Fibroblast of upper back skin (primary cell): Measurements from ENCODE around the gene EPHX1.
"Not testable (repeated sequence)": the region's sequence is repeated elsewhere in the genome, so short reads cannot be mapped to it uniquely, and the experiment has no call there.

Source experiments
- DNase-seq: peaks from one replicate; pipeline ENCODE4 v3.0.0-alpha.2; 2013

The EPHX1 gene

DNA sequence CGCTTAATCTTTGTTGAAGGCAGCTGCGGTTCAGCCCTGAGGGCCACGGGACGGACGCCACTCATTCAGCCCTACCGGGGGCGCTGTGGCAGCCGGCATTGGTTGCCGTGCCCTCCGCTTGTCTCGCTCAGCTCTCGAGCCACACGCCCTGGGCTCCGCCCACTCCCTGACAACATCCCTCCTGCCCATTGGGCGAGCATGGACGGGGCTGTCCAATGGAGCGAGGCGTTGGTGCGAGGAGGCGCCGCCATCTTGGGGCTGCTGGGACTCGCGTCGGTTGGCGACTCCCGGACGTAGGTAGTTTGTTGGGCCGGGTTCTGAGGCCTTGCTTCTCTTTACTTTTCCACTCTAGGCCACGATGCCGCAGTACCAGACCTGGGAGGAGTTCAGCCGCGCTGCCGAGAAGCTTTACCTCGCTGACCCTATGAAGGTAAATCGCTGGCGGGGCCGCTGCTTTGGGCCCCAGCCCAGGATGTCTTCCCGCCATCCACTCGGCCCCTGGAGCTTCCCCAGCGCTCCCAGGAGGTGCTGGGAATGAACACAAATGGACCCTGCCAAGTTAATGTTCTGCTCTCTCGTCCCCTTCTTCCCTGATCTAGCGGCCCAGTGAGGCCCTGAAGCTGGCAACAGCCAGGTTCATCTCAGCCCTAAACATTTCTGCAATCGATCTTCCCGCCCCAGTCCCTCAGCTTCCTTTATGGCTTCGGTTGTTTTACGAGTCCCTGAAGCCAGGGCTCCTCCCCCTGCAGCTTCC lies 32.2 kb upstream of the EPHX1 start, which contains the start of gene SRP9:
TSS of gene SRP9 (plus strand) at position 244 of the 754 bp plus-strand sequence. CDS start at position 359, 115 bp downstream.
- DNase-seq: peak; percentile 98

DNA sequence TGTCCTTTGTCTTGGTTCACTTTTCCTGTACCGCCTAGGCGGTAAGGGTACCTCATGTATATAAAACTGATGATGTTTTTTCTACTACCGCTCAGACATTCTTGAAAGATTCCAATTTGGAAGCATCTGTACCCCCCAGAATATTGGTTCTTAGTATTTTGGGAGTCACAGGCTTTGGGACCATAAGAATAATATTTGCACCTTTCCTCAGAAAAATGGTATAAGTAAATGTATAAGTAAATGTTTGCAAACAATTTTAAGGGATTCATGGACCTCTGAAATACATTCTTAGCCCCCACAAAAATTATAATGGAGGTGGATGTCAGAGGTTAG lies 31.6 kb upstream of the EPHX1 start:
- DNase-seq: no peak

DNA sequence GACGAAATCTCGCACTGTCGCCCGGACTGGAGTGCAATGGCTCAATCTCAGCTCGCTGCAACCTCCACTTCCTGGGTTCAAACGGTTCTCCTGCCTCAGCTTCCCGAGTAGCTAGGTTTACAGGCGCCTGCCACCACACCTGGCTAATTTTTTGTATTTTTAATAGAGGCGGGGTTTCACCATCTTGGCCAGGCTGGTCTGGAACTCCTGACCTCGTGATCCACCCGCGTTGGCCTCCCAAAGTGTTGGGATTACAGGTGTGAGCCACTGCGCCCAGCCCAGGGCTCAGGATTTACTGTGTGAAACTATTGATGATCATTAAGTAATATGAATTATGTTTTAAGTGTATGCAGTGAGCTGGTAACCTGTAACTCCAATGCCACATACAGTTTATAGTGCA lies 30.8 kb upstream of the EPHX1 start:
- DNase-seq: not testable (repeated sequence)

DNA sequence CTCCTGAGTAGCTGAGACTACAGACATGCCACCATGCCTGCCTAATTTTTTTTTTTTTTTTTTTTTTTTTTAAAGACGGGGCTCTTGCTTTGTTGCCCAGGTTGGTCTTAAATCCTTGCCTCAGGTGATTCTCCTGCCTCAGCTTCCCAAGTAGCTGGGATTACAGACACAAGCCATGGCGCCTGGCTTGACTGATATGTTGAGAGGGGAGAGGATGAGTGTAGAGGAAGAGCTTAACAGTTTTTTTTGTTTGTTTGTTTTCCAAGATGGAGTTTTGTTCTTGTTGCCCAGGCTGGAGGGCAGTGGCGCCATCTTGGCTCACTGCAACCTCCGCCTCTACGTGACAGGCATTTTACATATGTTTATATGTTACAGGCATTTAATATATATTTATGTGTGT lies 29.8 kb upstream of the EPHX1 start:
- DNase-seq: no peak

DNA sequence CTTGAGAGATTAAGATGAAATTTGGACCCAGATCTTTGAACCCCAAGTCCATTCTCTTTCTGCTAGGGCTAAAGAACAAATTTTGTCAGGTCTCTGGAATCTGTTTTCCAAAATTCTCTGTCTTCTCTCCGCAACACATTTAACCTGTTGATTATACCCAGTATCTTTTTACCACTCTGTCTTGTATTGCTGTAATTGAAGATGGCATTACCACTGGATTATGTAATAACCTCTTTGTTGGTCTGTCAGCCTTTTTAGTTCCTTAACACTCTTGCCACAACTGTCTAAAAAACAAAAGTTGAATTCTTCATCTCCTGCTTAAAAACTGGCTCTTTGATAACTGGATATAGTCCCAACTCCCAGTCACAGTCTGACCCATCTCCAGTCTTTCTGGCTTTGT lies 29.3 kb upstream of the EPHX1 start:
- DNase-seq: no peak

DNA sequence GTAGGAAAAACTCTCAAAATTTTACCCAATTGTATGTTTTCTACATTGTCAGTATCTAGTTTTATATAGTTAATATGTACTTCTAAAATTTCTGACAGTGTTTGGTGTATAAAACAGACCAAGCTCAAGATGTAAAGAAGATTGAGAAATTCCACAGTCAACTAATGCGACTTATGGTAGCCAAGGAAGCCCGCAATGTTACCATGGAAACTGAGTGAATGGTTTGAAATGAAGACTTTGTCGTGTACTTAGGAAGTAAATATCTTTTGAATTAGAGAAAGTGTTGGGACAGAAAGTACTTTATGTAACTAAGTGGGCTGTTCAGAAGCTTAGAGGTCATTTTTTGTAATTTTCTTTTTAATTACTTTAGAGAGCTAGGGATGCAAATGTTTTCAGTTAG lies 20.8 kb upstream of the EPHX1 start:
- DNase-seq: not testable (repeated sequence)

DNA sequence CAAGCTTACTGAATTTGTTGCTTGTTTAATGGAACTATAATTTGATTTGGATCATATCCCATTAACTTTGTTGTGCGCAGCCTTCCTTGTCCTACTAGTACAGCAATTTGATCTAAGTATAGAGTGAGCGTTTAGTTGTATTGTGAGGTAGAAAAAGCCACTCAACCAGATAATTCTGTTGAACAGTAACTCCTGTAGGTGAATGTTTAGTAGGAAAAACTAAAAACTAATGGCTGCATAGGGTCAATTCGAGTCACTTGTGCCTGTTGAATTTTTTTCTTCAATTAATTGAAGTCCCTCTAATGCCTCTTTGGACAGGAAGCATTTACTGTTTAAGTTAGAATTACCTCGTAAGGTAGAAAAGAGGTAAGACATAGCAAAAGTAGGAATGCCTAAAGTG lies 15.0 kb upstream of the EPHX1 start:
- DNase-seq: no peak

DNA sequence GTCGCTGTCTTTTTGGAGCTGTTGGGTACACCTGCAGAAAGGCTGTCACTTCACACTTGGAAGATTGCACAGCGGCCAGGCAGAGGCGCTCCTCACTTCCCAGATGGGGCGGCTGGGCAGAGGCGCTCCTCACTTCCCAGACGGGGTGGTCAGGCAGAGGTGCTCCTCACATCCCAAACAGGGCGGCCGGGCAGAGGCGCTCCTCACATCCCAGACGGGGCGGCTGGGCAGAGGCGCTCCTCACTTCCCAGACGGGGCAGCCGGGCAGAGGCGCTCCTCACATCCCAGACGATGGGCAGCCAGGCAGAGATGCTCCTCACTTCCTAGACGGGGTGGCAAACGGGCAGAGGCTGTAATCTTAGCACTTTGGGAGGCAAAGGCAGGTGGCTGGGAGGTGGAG lies 13.8 kb upstream of the EPHX1 start:
- DNase-seq: not testable (repeated sequence)

DNA sequence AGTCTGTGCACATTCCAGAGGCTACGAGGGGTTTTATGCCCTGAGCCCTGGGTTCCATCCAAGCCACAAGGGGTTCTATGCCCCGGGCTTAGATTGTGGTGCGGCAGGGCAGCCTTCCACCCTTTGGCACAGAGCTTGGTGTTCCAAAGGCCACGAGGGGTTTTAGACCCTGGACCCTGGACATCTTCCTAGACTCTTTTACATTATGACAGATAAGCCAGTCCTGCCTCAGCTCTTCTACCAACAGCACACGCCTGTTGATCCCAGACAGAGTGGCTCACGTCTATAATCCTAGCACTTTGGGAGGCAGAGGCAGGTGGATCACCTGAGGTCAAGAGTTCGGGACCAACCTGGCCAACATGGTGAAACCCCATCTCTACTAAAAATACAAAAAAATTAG lies 8.8 kb upstream of the EPHX1 start:
- DNase-seq: not testable (repeated sequence)

DNA sequence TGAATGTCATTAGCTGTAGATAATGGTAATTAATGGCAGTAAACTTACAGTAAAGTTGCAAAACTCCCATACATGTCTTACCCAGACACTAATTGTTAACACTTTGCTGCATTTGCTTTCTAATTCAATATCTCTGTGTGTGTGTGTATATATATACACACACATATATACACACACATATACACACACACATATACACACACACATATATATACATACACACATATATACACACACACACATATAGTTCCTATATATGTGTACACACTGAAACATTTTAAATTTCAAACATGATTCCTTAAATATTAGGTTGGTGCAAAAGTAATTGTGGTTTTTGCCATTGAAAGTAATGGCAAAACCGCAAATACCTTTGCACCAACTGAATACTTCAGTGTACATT lies 3.7 kb upstream of the EPHX1 start:
- no peak for DNase-seq

DNA sequence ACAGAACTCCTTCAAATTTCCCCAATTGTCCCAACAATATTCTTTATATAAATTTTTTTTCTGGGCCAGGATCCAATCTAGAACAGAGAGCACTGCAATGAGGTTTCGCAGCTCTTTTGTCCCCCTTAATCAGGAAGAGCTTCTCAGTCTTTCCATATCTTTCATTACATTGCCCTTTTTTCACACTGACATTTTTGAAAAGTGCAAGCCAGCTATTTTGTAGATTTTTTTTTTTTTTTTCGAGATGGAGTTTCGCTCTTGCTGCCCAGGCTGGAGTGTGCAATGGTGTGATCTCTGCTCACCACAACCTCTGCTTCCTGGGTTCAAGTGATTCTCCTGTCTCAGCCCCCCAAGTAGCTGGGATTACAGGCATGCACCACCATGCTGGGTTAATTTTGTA lies 3.2 kb upstream of the EPHX1 start:
- DNase-seq: not testable (repeated sequence)

DNA sequence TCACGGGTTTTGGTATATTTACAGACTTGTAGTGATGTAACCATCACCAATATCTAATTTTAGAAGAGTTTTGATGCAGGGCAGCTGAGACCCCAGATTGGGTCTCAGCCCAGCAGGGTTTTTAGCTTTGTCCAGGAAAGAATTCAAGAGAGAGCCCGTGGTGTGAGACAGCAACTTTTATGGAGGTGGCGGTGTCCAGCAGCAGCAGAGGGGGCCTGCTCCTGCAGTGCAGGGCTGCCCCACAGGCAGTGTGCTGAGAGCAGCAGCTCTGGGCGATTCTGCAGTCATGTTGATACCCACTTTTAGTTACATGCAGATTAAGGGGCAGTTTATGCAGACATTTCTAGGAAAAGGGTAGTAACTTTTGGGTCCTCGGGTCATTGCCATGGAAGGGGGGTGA lies 1.8 kb upstream of the EPHX1 start:
- DNase-seq: no peak

DNA sequence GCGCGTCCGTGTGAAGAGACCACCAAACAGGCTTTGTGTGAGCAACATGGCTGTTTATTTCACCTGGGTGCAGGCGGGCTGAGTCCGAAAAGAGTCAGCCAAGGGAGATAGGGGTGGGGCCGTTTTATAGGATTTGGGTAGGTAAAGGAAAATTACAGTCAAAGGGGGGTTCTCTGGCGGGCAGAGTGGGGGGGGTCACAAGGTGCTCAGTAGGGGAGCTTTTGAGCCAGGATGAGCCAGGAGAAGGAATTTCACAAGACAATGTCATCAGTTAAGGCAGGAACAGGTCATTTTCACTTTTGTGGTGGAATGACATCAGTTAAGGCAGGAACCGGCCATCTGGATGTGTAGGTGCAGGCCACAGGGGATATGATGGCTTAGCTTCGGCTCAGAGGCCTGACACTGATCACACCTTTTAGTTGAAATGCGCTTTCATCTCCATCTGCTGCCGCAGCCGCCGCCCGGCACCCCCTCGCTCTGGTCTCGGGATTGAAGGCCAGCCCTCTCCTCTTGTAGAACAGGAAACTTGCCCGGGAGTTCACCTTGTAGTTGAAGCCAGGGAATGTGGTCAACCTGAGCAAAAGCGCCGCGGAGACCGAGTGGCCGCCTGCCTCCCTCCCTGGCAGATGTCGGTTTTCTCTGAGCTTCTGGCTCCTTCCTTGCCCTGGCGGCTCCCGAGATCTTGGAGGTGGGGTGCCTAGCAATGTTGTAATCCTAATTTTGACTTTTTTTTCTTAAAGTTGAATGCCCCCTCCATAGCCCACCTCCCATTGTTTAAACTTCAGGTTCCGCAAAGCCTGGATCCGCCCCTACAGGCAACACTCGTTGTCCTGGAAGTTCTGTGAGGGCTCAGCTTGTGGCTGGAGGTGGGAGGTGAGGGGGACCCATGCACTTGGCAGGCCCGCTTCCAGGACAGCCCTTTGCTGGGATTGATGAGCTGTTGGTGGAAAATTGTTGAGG lies 935 bp downstream of the EPHX1 start:
- DNase-seq: peak; percentile 4

DNA sequence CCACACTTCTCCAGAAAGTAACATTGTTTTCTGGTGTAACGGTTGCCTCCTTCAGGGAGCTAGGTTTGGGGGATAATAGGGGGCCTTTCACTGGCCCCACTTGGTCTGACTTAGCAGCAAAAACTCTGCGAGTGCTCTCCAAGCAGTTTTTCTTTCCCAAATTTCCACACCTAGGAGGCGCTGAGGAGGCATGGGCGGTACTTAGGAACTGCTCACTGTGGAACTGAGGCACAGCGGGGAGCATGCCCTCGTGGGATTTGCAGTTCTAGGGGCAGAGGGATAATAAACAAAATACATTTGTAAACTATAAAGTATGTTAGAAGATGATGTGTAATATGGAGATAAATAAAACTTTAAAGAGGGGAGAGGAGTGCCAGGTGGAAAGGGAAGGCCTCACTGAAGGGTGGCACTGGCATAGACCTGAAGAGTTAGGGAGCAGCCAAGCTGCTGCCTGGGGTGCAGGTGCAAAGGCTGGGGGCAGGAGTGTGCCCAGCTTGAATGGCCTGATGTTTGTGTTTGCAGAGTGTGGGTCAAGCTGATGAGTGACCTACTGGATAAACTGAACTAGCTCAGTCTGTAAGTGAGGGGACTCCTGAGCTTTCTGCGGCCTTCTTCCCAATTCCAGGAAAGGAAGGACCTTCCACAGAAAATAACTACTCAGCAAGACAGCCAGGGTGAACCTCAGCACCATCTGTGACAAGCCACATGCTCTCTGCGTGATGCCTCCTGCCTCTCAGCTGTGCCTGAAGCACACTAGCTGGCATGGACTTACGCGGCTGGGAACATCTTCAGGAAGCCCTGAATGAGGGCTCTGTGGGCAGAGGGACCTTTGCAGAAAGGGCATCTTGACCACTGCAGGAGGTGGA lies 1.9 kb downstream of the EPHX1 start:
- no peak for DNase-seq

DNA sequence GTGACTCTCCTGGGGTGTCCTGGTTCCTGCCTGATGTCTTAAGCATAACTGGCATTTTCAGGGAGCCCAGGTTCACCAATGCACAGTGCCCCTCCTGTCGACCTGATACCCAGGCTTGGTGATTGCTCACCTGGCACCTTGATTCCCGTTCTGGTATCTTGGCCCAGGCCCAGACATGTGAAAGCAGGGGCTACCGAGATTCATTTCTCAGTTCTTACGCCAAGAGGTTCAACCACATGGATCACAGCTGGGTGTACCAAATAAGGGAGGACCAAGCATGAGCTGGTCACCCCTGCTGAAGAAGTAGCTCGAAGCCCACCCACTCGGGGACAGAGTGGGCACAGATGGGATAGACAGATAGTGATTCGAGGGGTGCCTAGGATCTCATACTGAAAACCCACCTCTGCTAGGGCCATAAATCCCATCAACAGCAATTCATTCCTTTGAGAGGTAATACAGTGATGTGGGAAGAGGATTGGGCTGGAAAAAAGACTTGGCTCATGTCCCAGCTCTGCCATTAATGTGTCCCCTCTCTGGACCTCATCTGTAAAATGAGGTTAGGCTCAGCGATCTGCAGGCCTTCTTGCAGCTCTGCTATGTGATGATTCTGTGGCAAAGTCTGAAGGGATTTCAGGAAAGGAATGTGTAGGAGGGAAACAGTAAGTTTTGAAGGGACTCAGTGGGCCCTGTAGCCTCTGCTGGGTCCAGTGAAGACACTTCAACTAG lies 2.7 kb downstream of the EPHX1 start:
- peak; percentile 10 for DNase-seq

DNA sequence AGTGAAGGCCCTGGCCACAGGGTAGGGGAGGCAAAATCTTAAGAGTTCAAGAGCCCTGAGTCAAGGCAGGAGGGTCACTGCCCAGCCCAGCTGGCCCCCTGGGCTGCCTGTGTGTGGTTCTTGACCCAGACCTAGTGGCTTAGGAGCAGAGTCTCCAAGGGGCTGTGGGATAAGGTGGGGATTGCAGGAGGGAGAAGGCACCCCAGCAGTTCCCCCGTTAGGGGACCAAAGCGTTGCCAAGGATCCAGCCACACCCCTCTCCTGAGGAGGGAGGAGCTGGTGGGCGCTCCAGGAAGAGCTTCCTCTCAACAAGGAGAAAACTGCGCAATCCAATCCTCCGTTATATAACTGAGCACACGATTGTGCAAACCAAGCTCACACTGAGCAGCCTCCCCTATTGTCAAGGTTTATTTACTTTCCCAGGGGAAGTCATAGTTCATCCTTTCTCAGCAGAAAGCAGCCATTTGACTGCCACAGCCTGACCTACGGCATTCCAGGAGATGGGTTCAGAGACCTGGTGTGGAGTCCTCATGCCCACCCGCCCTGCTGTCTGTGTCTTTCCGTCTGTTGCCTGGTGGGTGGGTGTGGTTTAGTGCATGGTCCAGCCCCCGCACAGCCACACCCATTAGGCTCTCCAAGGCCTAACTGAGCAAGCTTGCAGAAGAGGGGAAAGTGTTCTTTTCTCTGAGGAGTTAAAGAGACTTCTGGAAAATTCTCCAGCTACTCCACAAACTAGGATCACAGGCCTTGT lies 3.5 kb downstream of the EPHX1 start:
- DNase-seq: peak; percentile 12

DNA sequence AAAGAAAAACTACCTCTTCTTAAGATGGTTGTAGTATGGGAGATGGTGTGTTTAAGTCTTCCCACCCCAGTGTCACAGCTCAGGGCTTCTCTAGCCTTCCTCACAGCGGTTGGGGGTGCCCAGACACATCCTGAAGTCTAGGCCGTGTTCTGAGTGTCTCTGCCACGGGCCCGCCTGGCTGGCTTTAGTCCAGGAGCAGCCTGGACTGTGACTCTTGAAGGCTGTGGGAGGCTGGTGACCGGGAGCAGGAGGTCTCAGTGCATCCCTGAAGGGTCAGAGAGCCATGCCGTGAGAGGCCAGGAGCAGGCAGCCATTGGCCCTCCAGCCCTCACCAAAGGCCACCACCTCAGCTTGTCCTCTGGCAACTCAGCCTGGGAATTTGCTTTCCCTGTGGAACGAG lies 4.5 kb downstream of the EPHX1 start:
- no peak for DNase-seq

DNA sequence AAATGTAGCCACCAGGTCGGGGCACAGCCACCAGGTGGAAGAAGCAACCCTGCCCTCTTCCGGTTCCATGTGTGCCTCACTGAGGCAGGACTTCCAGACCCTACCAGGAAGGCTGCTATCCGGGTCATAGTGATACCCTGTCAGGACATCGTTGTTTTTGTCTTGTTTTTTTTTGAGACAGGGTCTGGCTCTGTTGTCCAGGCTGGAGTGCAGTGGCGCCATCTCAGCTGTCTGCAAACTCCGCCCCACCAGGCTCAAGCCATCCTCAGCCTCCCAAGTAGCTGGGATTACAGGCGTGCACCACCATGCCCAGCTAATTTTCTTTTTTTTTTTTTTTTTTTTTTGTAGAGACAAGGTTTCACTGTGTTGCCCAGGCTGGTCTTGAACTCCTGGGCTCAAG lies 5.2 kb downstream of the EPHX1 start:
- DNase-seq: not testable (repeated sequence)

DNA sequence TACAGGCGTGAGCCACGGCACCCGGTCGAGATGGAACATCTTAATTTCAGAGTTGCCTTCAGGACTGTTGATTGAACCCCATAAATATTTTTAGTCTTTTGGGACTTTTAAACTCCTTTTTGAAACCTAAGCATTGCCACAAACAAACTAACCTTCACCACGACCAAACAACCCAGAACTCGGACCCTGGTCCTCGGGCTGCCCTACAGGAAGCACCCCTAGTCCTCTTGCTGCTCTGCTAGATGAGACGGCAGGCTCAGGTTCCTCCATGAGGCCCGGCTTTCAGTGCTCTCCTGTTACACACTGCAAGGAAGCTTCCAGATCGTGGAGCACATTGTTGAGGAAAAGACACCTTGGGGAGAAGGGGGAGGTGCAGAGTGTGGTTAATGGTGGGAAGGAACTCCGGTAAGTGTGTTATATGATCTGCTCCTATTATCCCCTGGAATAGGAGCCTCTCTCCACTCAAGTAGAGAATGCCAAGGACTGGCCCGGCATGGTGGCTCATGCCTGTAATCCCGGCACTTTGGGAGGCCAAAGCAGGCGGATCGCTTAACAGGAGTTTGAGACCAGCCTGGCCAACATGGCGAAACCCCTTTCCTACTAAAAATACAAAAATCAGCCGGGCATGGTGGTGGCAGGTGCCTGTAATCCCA lies 5.7 kb downstream of the EPHX1 start:
- peak; percentile 17 for DNase-seq

DNA sequence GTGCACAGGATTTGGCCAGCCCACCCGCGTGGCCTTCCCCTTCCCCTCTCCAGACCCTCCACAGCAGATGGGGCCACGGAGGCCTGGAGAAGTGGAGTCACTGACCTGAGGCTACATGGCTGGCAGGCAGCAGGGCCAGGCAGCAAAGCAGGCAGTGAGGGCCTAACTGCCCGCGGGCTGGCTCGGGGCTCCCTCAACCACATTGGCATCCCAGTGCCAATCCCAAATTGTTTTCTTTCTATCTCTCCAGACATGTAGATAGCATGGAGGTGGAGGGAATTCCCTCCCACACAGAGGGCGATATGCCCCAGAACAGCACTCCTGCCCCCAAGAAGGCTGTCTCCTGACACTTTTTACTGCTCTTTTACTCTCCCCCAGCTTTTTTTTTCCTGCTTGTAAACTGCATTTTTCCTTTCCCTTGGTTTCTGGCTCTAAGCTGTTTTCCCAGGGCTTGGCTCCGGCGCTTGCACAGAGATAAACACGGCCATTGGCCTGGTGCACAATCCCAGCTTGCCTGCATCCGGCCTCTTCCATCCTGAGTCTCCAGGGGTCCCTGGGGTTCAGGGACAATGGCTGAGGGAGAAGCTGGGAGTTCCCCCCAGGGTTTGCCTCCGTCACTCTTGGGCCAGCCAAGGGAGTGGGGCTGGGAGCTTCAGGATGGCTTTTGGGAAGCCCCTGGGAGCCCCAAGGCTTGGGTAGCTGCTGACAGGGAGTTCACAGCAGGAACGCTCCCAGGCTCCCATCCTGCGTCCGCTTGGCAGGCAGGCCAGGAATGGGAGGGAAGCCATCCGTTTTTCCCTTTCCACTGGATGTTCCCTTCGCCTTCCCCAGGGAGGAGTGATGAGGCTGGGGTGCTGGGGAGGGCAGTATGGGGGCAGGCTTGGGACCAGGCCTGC lies 7.0 kb downstream of the EPHX1 start:
- DNase-seq: no peak
